Measurements from ENCODE around the gene HS6ST3. TPM values are rescaled to one million over a fixed set of nuclear protein-coding genes. Genes with fewer than 3 reads are reported as not detected.

Gene HS6ST3
- total and polyA plus RNA-seq, 10 donors = 0.03 TPM; not detected in 9

DNA sequence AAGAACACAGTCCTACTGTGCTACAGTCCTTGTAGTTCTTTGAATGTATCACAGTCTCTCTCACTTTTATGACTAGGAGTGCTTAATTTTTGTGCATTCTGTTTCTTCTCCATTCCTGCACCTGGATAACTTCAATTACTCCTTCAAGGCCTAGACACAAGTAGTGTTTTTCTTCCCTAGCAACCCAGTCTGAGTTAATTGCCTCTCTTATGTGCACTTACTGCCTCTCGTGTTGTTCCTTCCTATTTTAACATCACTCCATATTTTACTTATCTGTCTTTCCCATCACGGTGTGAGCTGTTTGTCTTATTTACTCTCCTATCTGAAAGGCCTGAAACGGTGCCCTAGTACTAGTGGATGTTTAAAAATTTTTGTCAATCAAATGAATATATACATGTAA is 101.5 kb downstream of the HS6ST3 start:
- no peaks in the 10 kb centered on the region for H3K9me3 ChIP-seq
- H3K27me3 ChIP-seq (replicated peaks in 1 of 7) = no peaks in the 10 kb centered on the region
- 50 to 60% (median 55%) methylated on average over 3 of the region's 3 CpGs for WGBS, 5 donors
- H3K36me3 ChIP-seq = no peaks in the 10 kb centered on the region
- intact Hi-C loops (cut with DNase I; ENCODE audit: low total_unique reads) = no loop called here
- no peak for TF ChIP-seq POLR2AphosphoS5 (IDR thresholded peaks at IDR 0.05)
- no peak for TF ChIP-seq POLR2A (IDR thresholded peaks at IDR 0.05)
- TF ChIP-seq, protein P1, sequence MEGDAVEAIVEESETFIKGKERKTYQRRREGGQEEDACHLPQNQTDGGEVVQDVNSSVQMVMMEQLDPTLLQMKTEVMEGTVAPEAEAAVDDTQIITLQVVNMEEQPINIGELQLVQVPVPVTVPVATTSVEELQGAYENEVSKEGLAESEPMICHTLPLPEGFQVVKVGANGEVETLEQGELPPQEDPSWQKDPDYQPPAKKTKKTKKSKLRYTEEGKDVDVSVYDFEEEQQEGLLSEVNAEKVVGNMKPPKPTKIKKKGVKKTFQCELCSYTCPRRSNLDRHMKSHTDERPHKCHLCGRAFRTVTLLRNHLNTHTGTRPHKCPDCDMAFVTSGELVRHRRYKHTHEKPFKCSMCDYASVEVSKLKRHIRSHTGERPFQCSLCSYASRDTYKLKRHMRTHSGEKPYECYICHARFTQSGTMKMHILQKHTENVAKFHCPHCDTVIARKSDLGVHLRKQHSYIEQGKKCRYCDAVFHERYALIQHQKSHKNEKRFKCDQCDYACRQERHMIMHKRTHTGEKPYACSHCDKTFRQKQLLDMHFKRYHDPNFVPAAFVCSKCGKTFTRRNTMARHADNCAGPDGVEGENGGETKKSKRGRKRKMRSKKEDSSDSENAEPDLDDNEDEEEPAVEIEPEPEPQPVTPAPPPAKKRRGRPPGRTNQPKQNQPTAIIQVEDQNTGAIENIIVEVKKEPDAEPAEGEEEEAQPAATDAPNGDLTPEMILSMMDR (IDR thresholded peaks at IDR 0.05 in 8 of 11, conservative IDR thresholded peaks at IDR 0.05 in 3 of 11) = no peak
- no peak overlapping the region for H3K27ac ChIP-seq
- H3K4me1 ChIP-seq = no peaks in the 10 kb centered on the region
- no peak for DNase-seq
- H3K4me3 ChIP-seq = no peak overlapping the region

- no peak overlapping the region for H3K27ac ChIP-seq
- H3K4me3 ChIP-seq = no peak overlapping the region
- 70 to 81% (median 71%) methylated on average over 5 of the region's 5 CpGs for WGBS, 5 donors
- no peak for DNase-seq
- no peaks in the 10 kb centered on the region for H3K36me3 ChIP-seq
- H3K27me3 ChIP-seq (replicated peaks in 1 of 7) = no peaks in the 10 kb centered on the region
- H3K4me1 ChIP-seq = no peaks in the 10 kb centered on the region
- H3K9me3 ChIP-seq = peaks cover 0 to 10% (median 0%) of the 10 kb centered on the region in 8 donors
- intact Hi-C loops (cut with DNase I; ENCODE audit: low total_unique reads) = no loop called here
- TF ChIP-seq POLR2A (IDR thresholded peaks at IDR 0.05) = no peak
- TF ChIP-seq, protein P1 (IDR thresholded peaks at IDR 0.05 in 8 of 11, conservative IDR thresholded peaks at IDR 0.05 in 3 of 11) = no peak
- TF ChIP-seq POLR2AphosphoS5 (IDR thresholded peaks at IDR 0.05) = no peak
Measured at GRCh38 chr13:96193728-96194310, 103.9 kb downstream of the HS6ST3 start.

DNA sequence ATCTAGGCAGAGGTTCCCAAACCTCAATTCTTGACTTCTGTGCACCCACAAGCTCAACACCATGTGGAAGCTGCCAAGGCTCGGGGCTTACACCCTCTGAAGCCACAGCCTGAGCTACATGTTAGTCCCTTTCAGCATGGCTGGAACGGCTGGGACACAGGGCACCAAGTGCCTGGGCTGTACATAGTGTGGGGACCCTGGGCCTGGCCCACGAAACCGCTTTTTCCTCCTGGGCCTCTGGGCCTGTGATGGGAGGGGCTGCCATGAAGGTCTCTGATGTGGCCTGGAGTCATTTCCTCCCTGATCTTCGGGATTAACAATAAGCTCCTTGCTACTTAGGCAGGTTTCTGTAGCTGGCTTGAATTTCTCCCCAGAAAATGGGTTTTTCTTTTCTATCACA is 108.1 kb downstream of the HS6ST3 start:
- intact Hi-C loops (cut with DNase I; ENCODE audit: low total_unique reads) = no loop called here
- H3K9me3 ChIP-seq = peaks cover 0 to 10% (median 0%) of the 10 kb centered on the region in 8 donors
- TF ChIP-seq POLR2AphosphoS5 (IDR thresholded peaks at IDR 0.05) (no peak), POLR2A (IDR thresholded peaks at IDR 0.05) (no peak)
- TF ChIP-seq, protein P1 (IDR thresholded peaks at IDR 0.05 in 8 of 11, conservative IDR thresholded peaks at IDR 0.05 in 3 of 11) = no peak
- H3K4me1 ChIP-seq = no peaks in the 10 kb centered on the region
- no peak overlapping the region for H3K27ac ChIP-seq
- H3K36me3 ChIP-seq = no peaks in the 10 kb centered on the region
- WGBS, 5 donors = 45 to 80% (median 68%) methylated on average over 5 of the region's 5 CpGs
- no peaks in the 10 kb centered on the region for H3K27me3 ChIP-seq (replicated peaks in 1 of 7)
- H3K4me3 ChIP-seq = no peak overlapping the region
- no peak for DNase-seq

GRCh38 chr13:96199315-96199714 is 109.4 kb downstream of the HS6ST3 start:
- H3K9me3 ChIP-seq = peaks cover 0 to 10% (median 0%) of the 10 kb centered on the region in 8 donors
- no peaks in the 10 kb centered on the region for H3K4me1 ChIP-seq
- DNase-seq = no peak
- intact Hi-C loops (cut with DNase I; ENCODE audit: low total_unique reads) = no loop called here
- H3K4me3 ChIP-seq = no peak overlapping the region
- WGBS, 5 donors = 76 to 91% (median 88%) methylated on average over 3 of the region's 3 CpGs
- no peaks in the 10 kb centered on the region for H3K36me3 ChIP-seq
- no peaks in the 10 kb centered on the region for H3K27me3 ChIP-seq (replicated peaks in 1 of 7)
- TF ChIP-seq POLR2A (IDR thresholded peaks at IDR 0.05) (no peak), POLR2AphosphoS5 (IDR thresholded peaks at IDR 0.05) (no peak)
- TF ChIP-seq, protein P1 (IDR thresholded peaks at IDR 0.05 in 8 of 11, conservative IDR thresholded peaks at IDR 0.05 in 3 of 11) = no peak
- H3K27ac ChIP-seq = no peak overlapping the region

Measured in spleen (tissue), 11 donors.